Measurements from ENCODE around the gene SSBP3. TPM values are rescaled to one million over a fixed set of nuclear protein-coding genes. Genes with fewer than 3 reads are reported as not detected.

Gene SSBP3
- total RNA-seq, 2 donors from 2014 or later: 63.8 to 76.5 TPM

DNA sequence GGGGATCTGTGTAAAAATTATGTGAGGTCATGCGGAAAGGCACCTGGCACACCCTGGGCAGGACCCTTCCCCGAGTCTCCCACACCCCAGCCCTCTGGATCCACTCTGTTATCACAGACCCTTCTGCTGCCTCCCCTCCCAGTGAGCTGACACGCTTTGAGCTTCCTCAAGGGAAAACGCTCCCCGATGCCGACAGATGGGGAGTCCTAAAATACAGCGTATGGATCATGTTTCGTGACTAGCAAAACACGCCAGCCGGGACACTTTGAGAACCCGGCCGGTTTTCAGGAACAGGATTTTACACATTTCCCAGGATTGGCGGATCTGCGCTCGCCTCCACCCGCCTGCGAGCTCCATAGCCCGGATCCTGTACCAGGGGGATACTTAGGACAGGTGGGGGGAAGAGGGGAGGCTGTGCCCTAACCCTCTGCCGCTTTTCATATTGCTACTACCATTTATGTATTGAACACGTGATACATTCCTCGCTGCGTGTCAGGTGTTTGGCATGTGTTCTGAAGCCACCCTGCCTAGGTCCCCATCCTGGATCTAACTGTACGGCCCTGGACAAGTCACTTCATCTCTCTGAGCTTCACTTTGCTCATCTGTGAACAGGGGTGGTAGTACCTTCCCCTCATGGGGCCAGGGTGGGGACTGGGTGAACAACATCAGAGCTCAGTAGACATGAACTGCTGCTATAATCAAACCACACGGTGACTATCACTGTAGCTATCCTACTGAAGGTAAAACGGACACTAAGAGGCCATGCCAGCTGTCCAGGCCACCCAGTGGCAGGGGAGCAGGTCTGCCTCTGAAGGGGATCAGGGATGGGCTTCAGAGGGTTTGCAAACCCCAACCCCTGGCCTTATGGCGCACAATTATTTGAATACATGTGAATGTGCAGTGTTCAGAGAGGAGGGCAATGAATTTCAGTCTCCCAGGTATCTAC lies 63.2 kb downstream of the SSBP3 start:
- Histone ChIP-seq H3K9me3 (no peaks in the 10 kb centered on the region), H3K9ac (ENCODE audit: low read depth in 2 of 2, low read length in 2 of 2) (peak overlapping the region in 1 of 2 donors; percentile 55), H3K36me3 (no peaks in the 10 kb centered on the region), H3K27me3 (no peaks in the 10 kb centered on the region), H3K4me1 (peaks cover 16% of the 10 kb centered on the region), H3K4me3 (no peak overlapping the region), H3K27ac (no peak overlapping the region)
- intact Hi-C loops (cut with DNase I): no loop called here
- no peak for DNase-seq
- TF ChIP-seq CTCF (IDR thresholded peaks at IDR 0.05): no peak

- Histone ChIP-seq H3K27ac (no peak overlapping the region), H3K4me3 (no peak overlapping the region), H3K27me3 (no peaks in the 10 kb centered on the region), H3K9me3 (no peaks in the 10 kb centered on the region), H3K36me3 (no peaks in the 10 kb centered on the region), H3K4me1 (peaks cover 16% of the 10 kb centered on the region), H3K9ac (ENCODE audit: low read depth in 2 of 2, low read length in 2 of 2) (peak overlapping the region in 1 of 2 donors; percentile 55)
- DNase-seq: peak; percentile 72
- intact Hi-C loops (cut with DNase I): no loop called here
- no peak for TF ChIP-seq CTCF (IDR thresholded peaks at IDR 0.05)
Measured at GRCh38 chr1:54342288-54342687, 63.9 kb downstream of the SSBP3 start.

DNA sequence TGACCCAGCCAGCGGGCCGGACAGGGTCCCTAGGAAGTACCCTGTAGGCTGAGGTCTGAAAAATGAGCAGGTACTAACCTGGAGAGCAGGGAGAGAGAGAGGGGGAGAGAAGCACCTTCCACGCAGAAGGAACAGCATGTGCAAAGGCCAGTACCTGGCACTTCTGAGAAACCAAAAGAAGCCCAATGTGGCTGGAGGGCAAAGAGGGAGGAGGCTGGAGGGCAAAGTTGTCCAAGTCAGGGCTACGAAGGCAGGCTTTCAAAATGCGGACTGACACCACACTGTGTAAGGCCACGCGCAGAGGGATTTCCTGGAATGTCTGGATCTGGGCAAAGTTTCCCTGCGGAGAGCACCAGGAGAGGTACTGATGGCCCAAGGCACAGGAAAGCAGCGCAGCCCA lies 64.4 kb downstream of the SSBP3 start:
- no peaks in the 10 kb centered on the region for H3K36me3 ChIP-seq
- H3K4me1 ChIP-seq: peaks cover 16% of the 10 kb centered on the region
- no peak for TF ChIP-seq CTCF (IDR thresholded peaks at IDR 0.05)
- intact Hi-C loops (cut with DNase I): no loop called here
- no peaks in the 10 kb centered on the region for H3K9me3 ChIP-seq
- no peaks in the 10 kb centered on the region for H3K27me3 ChIP-seq
- no peak overlapping the region for H3K4me3 ChIP-seq
- DNase-seq: no peak
- no peak overlapping the region for H3K9ac ChIP-seq (ENCODE audit: low read depth in 2 of 2, low read length in 2 of 2)
- no peak overlapping the region for H3K27ac ChIP-seq

DNA sequence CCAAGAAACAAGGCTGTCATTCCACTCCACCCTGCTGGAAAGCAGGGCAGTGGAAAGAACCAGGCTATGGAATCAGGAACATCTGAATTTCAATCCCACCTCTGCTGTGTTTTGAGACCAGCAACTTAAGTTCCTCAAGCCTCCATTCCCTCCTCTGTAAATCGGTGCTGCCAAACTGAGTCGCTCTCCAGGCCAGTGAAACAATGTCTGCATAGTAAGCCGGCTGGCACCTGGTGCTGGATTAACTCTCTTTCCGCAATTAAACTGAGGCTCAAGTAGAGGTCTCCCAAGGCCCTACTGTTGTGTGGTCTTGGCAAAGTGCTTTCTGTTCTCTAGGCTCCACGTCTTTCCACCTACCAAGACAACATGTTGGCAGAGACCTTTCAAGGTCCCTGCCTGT lies 65.3 kb downstream of the SSBP3 start:
- no peak overlapping the region for H3K4me3 ChIP-seq
- H3K9ac ChIP-seq (ENCODE audit: low read depth in 2 of 2, low read length in 2 of 2): no peak overlapping the region
- TF ChIP-seq CTCF (IDR thresholded peaks at IDR 0.05): no peak
- H3K4me1 ChIP-seq: peaks cover 16% of the 10 kb centered on the region
- H3K27me3 ChIP-seq: no peaks in the 10 kb centered on the region
- no peaks in the 10 kb centered on the region for H3K9me3 ChIP-seq
- intact Hi-C loops (cut with DNase I): no loop called here
- H3K36me3 ChIP-seq: no peaks in the 10 kb centered on the region
- no peak for DNase-seq
- no peak overlapping the region for H3K27ac ChIP-seq

DNA sequence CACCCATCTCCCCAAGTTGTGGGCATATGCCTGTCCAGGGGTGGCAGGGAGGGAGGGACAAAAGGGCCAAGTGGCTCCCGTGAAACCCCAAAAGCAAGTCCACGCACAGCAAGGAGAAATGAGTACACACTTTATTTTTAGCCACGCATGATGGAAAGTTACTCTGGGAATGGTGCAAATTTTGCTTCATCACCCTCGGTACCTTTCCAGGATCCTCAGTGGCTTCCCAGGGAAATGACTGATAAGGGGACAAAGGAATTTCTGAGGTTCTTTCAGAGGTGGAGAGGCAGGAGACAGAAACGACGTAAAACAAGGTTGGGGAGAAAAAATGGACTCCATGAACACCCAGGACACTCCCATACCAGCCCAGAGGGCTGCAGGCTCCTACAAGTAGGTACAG lies 65.8 kb downstream of the SSBP3 start:
- Histone ChIP-seq H3K27ac (no peak overlapping the region), H3K36me3 (no peaks in the 10 kb centered on the region), H3K4me3 (no peak overlapping the region), H3K27me3 (no peaks in the 10 kb centered on the region), H3K4me1 (peaks cover 16% of the 10 kb centered on the region), H3K9ac (ENCODE audit: low read depth in 2 of 2, low read length in 2 of 2) (no peak overlapping the region), H3K9me3 (no peaks in the 10 kb centered on the region)
- TF ChIP-seq CTCF (IDR thresholded peaks at IDR 0.05): no peak
- DNase-seq: no peak
- intact Hi-C loops (cut with DNase I): no loop called here
